Limb (tissue), 2 donors: ENCODE results near the gene SMC1B.
"Not testable (repeated sequence)": the region's sequence is repeated elsewhere in the genome, so short reads cannot be mapped to it uniquely, and the experiment has no call there.

ENCODE experiments used
- DNase-seq, 2 donors: peaks; one replicate each; pipeline ENCODE4 v3.0.0-alpha.2; 2016; ENCODE audit errors: extremely low spot score in 2 of 2

SMC1B gene, protein sequence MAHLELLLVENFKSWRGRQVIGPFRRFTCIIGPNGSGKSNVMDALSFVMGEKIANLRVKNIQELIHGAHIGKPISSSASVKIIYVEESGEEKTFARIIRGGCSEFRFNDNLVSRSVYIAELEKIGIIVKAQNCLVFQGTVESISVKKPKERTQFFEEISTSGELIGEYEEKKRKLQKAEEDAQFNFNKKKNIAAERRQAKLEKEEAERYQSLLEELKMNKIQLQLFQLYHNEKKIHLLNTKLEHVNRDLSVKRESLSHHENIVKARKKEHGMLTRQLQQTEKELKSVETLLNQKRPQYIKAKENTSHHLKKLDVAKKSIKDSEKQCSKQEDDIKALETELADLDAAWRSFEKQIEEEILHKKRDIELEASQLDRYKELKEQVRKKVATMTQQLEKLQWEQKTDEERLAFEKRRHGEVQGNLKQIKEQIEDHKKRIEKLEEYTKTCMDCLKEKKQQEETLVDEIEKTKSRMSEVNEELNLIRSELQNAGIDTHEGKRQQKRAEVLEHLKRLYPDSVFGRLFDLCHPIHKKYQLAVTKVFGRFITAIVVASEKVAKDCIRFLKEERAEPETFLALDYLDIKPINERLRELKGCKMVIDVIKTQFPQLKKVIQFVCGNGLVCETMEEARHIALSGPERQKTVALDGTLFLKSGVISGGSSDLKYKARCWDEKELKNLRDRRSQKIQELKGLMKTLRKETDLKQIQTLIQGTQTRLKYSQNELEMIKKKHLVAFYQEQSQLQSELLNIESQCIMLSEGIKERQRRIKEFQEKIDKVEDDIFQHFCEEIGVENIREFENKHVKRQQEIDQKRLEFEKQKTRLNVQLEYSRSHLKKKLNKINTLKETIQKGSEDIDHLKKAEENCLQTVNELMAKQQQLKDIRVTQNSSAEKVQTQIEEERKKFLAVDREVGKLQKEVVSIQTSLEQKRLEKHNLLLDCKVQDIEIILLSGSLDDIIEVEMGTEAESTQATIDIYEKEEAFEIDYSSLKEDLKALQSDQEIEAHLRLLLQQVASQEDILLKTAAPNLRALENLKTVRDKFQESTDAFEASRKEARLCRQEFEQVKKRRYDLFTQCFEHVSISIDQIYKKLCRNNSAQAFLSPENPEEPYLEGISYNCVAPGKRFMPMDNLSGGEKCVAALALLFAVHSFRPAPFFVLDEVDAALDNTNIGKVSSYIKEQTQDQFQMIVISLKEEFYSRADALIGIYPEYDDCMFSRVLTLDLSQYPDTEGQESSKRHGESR

DNA sequence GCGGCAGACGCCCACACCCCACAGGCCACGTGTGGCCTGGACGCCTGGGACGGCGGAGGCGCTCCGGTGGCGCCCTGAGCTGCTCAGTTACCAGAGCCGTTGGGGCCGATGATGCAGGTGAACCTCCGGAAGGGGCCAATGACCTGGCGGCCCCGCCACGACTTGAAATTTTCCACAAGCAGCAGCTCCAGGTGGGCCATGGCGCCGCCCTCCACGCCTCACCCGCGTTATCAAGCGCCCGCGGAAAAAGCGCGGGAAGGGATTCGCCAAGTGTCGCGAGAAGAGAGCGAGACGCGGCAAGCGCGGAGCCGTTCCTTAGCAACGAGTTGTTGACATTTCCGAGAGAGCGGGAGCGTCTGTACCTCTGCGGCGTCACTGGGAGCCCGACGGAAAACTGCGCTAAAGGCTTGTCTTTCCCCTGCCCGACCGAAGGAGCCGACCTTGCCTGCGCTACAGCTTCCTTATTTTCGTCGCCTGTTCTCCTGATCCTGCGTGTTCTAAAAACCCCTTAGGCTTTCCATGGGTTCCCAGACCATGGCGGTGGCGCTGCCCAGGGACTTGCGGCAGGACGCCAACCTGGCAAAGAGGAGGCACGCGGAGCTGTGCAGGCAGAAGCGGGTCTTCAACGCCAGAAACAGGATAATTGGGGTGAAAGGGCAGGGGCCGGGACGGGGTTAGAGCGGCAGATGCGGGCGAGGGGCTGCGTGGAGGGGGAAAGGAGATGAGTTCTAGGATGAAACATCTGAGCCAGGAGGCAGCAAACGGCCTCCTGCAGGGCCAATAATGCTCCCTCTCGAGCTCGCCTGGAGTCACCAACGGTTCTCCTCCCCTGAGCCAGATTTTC, at the start of gene SMC1B, which contains the start of gene RIBC2:
SMC1B (minus strand) TSS at position 232 of the 844 bp plus-strand sequence; CDS start at position 200, 32 bp downstream.
RIBC2 (plus strand) TSS at position 326 of the 844 bp plus-strand sequence; CDS start at position 520, 194 bp downstream.
- DNase-seq = peak; percentile 83 to 88

DNA sequence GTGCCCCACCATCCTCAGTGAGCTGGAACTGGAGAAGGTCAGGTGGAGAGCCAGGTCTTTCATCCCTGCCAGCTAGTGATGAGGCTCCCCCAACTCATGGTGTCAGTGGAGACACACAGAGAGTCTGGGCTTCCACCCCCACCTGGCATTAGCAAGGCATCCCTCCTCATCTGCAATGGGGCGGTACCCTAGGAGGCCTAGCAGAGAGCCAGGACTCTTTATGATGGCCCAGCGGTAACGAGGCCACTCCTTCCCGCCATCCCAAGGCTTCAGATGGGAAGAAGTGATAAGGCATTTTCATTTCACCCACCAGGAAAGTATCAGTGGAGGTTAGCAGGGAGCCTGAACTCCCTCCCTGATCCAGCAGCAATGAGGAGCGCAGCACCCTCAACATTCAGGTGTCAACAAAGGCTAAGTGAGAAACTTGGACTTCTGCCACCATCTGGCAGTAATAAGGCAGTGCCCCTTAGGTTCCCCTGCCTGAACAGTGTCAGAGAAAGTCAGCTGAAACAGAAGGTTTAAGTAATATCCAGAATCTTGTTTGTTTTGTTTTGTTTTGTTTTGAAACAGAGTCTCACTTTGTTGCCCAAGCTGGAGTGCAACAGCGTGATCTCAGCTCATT, 48.7 kb upstream of the SMC1B start:
- no peak for DNase-seq

DNA sequence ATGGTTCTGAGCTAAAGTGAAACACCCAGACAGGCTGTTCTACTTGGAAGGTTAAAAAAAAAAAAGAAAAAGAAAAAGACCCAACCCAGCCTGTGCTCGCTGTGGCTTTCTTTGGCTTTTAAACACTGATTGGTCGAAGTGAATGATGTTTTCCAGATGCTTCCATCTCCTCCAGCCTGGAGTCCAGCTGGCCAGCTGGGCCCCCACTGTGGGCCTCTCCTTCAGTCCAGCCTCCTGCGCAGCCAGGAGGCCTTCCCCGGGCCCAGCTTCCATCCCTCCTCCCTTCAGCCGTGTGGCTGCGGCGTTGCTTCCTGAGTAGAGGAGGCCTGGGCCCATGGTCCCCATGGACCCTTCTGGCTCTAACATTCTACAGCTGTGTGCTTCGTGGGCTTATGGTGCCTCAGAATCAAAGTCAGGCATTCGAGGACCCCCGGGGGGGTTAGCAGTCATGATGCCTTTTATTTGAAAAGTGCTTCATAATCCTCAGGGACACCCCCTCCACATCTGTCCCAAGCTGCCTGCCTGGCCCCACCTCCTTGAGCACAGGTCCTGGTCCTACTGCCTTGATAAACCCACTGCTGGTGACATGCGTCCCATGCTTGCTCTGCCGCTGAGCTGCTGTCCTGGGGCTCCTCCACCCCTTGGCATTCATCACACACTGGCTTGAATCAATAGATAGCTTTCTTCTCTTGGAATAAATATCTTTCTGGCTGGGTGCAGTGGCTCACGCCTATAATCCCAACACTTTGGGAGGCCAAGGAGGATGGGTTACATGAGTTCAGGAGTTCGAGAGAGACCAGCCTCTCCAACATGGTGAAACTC, 47.1 kb upstream of the SMC1B start:
- peak; percentile 79 to 93 for DNase-seq

DNA sequence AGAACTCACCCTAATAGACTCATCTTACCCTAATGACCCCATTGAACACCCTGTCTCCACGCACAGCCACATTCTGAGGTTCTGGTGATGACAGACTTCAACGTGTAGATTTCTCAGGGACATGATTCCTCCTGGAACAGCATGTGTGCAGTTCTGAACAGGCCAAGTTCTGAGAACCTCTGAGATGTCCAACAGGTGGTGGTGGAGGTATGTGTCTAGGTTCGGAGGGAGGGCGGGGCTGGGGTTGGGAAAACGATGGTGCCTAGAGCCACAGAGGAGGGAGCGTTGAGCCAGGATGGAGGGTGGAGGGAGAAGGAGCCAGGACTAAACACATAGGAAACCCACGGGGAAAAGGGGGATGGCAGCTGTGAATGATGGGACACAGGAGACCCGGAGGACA, 45.8 kb upstream of the SMC1B start:
- no peak for DNase-seq

DNA sequence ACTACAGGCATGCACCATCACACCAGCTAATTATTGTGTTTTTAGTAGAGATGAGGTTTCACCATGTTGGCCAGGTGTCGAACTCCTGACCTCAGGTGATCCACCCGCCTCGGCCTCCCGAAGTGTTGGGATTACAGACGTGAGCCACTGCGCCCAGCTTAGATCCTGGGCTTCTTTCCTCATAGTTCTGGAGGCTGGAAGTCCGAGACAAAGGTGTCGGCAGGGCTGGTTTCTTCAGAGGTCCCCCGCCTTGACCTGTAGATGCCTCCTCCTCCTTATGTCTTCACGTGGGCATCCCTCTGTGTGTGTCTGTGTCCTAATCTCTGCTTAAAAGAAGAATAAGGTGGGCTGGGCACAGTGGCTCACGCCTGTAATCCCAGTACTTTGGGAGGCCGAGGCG, 45.1 kb upstream of the SMC1B start:
- no peak for DNase-seq

DNA sequence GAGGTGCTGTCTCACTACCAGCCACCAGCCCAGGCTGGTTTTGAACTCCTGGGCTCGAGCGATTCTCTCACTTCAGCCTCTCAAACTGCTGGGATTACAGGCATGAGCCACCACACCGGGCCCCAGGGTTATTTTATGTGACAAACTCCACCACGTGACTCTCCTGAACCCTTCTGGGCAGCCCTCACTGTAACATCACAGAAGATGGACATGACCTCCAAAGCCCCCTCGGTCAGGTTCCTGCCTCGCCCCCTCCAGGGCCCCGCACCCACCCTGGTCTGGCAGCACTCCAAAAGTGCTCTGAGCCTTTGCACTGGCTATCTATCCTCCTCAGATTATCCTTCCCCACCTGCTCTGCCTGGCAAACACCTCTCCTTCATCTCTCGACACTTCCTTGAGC, 43.4 kb upstream of the SMC1B start:
- no peak for DNase-seq

DNA sequence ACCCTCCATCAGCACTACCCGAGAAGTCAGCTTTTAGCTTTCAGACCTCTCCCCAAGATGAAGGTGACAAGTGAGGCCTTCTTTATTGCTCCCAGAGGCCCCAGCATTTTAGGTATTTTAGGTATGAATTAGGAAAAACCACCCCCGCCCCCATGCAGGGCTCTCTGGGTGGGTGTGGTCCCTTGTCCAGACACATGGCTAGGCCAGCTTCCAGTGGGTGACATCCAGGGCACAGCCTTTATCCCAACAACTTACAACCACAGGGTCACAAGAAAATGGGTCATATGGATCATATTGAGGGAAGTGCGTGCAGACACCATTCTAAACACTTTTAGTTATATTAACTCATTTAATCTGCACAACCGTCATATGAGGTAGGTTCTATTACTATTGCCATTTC, 42.2 kb upstream of the SMC1B start:
- no peak for DNase-seq

DNA sequence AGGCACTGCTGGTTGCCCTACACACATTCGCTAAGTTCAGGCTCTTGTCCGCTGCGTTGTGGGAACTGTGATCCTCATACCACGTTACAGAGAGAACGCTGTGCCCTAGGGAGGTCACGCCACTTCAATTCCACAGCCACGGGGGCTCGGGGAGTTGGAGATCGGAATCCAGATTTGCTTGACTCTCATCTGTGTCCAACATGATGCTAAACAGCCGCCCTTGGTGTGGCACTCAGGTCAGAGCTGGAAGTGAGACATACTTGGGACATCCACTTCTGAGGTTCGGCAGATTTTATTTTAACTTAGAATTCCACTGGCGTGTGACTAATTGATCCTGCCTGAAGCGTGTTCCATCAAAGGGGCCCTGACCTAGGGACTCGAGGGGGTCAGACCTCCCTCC, 41.8 kb upstream of the SMC1B start:
- DNase-seq = no peak

DNA sequence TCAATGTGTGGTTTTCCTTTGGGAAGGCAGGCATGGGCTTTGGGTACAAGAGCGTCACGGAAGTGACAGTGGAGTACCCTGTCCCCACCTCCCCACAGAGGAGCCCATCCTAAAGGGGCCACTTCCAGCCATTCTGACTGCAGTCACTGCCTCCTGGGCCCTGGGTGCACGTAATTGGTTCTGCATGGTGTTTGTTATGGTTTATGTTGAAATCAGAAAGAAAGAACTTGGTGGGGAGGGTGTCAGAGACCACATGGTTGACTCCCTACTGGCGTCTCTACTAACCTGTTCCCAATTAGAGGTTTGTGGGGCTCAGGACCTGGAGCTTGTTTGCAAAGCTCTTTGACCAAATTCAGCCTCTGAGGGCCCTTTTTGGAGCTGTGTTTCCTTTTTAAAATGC, 40.9 kb upstream of the SMC1B start:
- no peak for DNase-seq

DNA sequence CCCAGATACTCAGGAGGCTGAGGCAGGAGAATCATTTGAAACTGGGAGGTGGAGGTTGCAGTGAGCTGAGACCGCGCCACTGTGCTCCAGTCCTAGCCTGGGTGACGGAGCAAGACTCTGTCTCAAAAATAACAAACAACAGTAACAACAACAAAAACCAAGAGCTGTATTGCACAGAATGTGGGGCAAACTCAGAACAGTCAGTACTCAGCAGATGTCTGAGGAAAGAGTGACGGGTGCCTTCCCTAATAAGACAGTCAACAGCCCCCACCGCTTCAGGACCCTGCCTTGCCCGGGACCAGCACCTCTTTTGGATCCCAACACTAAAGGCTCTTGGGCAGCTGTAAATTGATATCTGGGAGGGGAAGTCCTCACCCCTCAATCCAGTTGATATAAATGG, 40.4 kb upstream of the SMC1B start:
- peak in 1 of 2 donors; percentile 20 for DNase-seq

DNA sequence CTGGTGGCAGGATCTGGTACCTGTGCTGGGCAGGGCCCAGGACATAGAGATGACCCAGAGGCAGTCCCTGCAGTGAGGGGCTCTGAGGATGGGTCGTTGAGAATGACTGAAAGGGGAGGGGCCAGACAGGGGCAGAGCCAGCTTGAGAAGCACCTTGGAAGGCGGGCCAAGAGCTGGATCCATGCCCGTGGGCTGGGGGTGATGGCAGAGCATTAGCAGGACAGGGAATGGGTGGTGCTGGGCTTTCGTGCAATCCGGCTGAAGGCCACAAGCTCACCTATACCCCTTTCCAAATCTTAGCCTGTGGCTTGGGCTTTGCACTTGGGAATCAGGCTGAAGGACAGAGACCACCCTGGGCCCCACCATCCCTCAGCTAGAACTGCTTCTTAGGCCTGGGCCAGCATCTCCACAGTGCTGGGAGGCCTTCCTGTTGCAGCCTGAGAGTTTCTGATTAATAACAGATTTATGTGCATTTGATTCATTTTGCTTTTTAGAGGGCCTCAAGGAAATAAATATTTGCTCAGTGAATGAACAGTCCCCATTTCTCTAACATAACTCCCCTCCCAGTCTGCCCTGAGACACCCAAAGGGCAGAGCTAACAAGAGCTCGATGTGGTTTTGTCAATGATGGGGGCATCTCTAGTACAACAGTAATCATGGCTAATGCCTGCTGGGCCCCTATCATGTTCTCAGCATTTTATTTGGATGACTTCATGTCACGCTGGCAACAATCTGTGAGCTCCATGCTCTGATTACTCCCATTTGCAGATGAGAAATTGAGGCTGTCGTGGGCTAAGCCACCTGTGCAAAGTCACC, 39.4 kb upstream of the SMC1B start:
- DNase-seq = peak in 1 of 2 donors; percentile 36

DNA sequence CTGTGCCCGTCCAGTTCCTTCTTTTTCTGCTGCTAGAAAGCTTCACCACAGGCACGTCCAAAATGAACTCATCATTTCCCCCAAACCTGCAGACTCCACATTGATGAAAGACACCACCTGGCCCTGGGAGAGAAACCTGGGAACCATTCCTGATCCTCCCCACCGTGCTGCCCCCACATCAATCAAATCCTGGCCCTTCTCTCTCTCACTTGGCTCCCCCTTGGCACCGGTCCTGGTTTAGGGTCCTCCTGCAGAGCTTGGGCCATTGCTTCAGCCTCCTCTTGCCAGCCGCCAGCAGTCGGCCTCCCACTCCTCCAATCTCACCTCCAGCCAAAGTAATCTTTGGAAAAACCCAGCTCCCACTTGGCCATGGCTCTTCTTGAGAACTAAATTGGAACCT, 38.6 kb upstream of the SMC1B start:
- peak in 1 of 2 donors; percentile 64 for DNase-seq

DNA sequence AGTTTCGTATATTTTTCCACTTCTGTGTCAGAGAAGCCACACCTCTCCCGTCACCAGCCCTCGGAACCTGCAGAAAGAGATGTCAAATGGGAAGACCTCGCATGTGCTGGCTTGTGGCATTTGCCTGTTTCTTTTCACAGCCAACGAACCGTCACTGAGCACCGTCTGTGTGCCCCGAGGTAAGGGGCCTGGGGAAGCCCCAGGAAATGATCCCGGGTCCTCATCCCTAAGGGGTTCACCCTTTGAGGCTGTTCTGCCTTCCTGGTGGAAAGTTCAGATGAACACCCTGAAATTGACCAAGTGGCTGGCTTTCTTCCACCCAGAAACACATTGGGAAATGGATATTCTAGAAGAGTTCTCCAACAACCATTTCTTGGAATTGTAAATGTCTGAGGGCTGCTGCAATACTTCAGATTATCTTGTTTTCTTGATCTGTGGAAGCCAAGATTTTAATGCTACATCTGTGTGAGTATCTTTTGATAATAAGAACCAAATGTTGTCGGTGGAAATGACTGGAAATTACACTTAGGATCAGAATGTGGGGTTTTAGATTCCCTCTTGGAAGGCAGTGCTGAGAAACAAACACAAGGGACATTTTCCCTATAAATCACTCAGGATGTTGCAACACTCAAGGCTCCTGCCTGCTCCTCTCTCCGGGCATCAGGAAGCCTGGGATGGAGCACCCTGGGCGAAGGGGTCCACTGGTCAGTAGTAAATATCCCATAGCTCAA, 37.7 kb upstream of the SMC1B start:
- DNase-seq = peak; percentile 51 to 82

DNA sequence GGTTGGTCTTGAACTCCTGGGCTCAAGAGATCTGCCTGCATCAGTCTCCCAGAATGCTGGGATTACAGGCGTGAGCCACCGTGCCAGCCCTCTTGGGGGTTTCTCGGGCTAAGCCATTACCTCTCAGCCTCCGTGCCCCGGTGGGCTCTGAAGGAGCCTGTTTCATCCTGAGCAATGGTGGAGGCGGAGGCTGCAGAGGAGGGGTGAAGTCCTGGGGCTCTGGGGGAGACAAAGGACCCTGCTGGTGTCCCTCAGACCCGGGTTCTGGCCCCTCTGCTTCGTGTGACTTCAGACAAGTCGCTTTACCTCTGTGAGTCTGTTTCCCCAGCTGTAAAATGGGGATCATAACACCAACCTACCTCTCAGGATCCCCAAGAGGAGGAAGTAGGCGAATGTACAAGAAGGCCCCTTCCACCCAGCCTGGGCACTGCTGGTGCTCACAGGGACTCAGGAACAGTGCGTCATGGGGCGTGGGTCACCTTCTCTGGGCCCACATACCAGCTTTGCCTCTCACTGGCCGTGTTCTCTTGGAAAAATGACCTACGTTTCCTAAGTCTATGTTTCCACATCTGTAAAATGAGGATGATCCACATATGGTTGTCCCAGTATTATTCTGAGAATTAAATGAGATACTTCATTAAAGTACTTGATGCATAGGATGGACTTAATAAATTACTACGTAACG, 36.8 kb upstream of the SMC1B start:
- no peak for DNase-seq

DNA sequence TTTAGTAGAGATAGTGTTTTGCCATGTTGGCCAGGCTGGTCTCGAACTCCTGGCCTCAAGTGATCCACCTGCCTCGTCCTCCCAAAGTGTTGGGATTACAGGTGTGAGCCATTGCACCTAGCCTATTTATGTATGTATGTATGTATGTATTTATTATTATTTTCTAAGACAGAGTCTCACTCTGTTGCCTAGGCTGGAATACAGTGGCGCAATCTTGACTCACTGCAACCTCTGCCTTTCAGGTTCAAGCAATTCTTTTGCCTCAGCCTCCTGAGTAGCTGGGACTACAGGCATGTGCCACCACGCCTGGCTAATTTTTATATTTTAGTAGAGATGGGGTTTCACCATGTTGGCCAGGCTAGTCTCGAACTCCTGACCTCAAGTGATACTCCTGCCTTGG, 36.0 kb upstream of the SMC1B start:
- DNase-seq = not testable (repeated sequence)

DNA sequence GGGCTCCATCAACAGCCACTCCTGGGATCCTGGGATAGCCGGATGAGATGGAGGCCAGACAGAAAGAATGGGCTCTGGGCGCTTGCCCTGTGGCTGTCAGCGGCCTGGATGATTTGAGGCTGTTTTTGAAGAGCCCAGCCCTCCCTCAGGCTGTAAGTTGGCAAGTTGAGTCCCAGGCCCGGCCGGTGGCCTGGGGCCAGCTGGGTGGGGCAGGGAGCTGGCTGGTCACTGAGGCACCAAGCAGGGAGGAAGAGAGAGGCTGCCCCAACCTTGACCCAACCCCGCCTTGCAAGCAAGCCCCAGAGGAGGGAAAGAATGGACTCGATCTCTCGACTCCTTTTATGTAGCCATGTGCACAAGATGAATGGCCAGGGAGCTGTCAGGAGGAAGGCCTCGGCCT, 35.0 kb upstream of the SMC1B start:
- peak; percentile 41 to 59 for DNase-seq

DNA sequence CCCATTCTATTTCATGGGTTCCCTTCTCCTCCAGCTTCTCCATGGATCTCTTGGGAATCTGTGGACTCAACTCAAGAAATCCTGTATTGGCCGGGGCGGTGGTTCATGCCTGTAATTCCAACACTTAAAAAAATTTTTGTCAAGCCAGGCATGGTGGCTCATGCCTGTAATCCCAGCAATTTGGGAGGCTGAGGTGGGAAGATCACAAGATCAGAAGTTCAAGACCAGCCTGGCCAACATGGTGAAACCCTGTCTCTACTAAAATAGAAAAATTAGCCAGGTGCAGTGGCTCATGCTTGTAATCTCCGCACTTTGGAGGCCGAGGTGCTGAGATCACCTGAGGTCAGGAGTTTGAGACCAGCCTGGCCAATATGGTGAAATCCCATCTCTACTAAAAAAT, 34.2 kb upstream of the SMC1B start:
- not testable (repeated sequence) for DNase-seq
